ENCODE measurements around the gene RBM14. TPM values are rescaled to one million over a fixed set of nuclear protein-coding genes. Genes with fewer than 3 reads are reported as not detected.
"Not testable (repeated sequence)": the region's sequence is repeated elsewhere in the genome, so short reads cannot be mapped to it uniquely, and the experiment has no call there.

Gene RBM14, protein sequence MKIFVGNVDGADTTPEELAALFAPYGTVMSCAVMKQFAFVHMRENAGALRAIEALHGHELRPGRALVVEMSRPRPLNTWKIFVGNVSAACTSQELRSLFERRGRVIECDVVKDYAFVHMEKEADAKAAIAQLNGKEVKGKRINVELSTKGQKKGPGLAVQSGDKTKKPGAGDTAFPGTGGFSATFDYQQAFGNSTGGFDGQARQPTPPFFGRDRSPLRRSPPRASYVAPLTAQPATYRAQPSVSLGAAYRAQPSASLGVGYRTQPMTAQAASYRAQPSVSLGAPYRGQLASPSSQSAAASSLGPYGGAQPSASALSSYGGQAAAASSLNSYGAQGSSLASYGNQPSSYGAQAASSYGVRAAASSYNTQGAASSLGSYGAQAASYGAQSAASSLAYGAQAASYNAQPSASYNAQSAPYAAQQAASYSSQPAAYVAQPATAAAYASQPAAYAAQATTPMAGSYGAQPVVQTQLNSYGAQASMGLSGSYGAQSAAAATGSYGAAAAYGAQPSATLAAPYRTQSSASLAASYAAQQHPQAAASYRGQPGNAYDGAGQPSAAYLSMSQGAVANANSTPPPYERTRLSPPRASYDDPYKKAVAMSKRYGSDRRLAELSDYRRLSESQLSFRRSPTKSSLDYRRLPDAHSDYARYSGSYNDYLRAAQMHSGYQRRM
- 68.7 and 70.5 TPM in 2 replicates for total RNA-seq (2014; rRNA removed; shearing (Covaris generic))

DNA sequence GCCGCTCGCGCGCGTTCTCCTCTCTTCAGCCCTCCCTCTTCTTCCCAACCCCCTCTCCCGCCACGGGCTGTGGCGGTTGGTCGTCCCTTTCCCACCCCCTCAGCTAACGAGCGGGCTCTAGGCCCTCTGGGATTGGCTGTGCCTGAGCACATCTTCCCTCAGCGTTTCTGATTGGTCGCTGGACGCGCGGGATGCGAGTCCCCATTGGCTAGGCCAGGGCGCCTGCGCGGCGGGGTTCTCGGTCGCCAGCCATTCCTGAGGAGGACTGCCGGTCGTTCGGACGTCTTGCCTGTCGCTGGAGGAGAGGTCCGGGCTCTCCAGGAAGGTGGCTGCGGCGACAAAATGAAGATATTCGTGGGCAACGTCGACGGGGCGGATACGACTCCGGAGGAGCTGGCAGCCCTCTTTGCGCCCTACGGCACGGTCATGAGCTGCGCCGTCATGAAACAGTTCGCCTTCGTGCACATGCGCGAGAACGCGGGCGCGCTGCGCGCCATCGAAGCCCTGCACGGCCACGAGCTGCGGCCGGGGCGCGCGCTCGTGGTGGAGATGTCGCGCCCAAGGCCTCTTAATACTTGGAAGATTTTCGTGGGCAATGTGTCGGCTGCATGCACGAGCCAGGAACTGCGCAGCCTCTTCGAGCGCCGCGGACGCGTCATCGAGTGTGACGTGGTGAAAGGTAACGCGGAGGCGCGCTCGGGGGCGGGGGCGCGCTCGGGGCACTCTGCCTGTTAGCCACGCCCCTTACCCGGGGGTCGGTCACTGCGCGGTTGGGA lies at the start of gene RBM14:
Gene RBM14, plus strand, starts transcription at position 252 of the 776 bp plus-strand sequence. Its CDS starts 91 bp downstream, at position 343.
- DNase-seq, result peak; percentile 99
- Histone ChIP-seq H3K36me3 (peaks cover 16% of the 10 kb centered on the region), H3K4me1 (no peaks in the 10 kb centered on the region), H3K27ac (peak within 1 kb of the TSS; percentile 78), H3K9me3 (replicated peaks) (no peaks in the 10 kb centered on the region), H3K4me3 (peak within 1 kb of the TSS; percentile 85), H3K27me3 (no peaks in the 10 kb centered on the region)

DNA sequence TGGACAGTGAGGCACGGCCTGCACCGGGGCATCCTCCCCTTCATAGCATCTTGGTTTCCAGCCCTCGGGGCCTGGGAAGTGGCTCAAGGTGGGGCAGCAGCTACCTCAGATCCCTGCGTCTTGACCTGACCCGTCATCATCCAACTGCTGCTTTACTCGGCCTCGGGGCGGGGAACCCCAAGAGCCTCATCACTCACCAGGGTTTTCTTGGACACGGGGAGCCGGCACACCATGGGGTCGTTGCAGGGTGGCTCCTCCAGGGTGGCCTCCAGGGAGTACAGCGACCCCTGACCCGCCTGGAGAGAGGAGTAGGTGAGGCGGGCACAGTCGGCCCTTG lies 48.7 kb upstream of the RBM14 start:
- Histone ChIP-seq H3K36me3 (no peaks in the 10 kb centered on the region), H3K4me1 (no peaks in the 10 kb centered on the region), H3K27me3 (no peaks in the 10 kb centered on the region), H3K4me3 (peak overlapping the region; percentile 63), H3K27ac (no peak overlapping the region), H3K9me3 (replicated peaks) (no peaks in the 10 kb centered on the region)
- no peak for DNase-seq

DNA sequence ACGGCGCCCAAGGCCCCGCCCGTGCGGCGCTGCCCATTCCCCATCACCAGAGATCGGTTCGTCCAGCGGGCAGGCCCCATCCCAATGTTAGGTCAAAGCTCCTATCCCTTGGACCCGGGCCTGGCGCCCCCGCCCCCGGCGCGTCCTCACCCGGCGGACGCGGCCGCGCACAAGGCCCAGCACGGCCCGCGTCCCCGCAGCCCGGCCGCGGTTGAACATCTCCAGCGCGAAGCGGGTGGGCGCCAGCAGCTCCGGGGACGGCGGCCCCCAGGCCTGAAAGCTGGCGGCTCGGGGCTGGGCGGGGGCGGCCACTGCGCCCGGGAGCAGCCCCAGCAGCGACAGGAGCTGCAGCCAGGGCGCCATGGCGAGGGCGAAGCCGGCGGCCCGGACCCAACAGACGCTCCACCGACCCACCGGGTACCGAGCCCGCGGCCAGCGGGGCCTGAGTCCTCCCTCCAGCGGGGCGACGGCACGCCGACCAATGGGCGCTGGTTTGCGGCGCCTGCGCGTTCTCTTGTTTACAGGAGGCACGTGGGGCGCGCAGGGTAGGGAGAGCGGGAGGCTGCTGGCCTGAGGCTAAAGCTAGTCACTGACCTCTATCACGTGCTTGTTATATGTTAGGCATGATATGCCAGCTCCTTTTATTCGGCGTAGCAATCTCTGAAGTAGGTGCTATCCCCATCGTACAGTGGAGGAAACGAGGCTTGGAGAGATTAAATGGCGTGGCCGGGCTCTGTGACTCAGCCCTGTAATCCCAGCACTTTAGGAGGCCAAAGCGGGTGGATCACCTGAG lies 48.1 kb upstream of the RBM14 start, which contains the start of gene CTSF:
Gene CTSF, minus strand, starts transcription at position 483 of the 793 bp plus-strand sequence. Its CDS starts 120 bp downstream, at position 363.
- DNase-seq, result peak; percentile 67 to 72
- H3K27me3 ChIP-seq, result no peaks in the 10 kb centered on the region
- no peaks in the 10 kb centered on the region for H3K4me1 ChIP-seq
- H3K4me3 ChIP-seq, result peak within 1 kb of the TSS; percentile 63
- no peaks in the 10 kb centered on the region for H3K9me3 ChIP-seq (replicated peaks)
- no peak within 1 kb of the TSS for H3K27ac ChIP-seq
- no peaks in the 10 kb centered on the region for H3K36me3 ChIP-seq

DNA sequence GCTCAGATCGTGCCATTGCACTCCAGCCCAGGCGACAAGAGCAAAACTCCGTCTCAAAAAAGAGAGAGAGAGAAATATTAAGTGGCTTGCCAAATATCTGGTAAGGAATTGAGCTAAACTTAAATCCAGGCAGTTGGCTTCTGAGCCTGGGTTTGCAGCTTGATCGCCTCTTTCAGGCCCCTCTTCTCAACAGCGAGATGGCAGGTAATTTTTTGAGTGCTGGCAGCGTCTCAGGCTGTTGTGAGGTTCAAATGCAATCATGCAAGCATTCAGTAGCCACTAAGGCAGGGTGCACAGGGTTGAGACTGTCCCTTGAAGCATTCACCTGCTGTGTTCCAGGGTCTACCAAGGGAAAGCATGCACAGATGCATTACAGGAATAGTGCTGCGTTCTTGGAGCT lies 47.4 kb upstream of the RBM14 start:
- no peak overlapping the region for H3K27ac ChIP-seq

DNA sequence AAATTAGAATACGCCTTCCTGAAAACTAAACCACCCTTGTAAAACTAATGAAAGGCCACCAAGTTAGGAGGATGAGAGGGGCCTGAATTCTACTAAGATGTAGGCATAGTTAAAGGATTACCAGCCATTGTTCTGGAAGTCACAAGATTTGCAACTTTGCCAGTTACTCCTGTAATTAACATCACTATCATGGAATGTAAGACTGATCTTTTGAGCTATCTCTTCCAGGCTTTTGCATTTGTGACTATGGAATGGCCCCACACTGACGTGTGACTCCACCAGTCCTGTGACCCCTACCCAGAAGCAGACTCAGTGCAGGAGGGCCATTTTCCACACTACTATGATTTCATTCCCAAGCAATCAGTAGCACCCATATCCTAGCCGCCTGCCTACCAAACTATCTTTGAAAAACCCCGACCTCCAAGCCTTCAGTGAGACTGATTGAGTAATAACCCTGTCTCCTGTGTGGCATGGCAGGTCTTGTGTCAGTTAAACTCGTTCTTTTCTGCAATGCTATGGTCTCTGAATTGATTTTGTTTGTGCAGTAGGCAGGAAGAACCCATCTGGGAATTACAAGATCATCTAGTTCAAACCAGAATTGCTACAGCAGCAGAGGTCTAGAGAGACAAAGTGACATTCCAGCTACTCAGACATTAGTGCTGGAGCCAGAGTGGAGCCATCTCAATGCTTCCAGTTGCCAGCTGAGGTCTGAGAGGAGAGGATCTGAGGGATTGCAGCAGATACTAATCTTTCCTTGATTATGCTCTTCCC lies 46.2 kb upstream of the RBM14 start:
- Histone ChIP-seq H3K27me3 (no peaks in the 10 kb centered on the region), H3K4me1 (no peaks in the 10 kb centered on the region), H3K27ac (no peak overlapping the region), H3K36me3 (no peaks in the 10 kb centered on the region), H3K4me3 (no peak overlapping the region), H3K9me3 (replicated peaks) (no peaks in the 10 kb centered on the region)
- no peak for DNase-seq

More for the DNA sequence above, 47.4 kb upstream of the RBM14 start:
- Histone ChIP-seq H3K9me3 (replicated peaks) (no peaks in the 10 kb centered on the region), H3K27me3 (no peaks in the 10 kb centered on the region), H3K36me3 (no peaks in the 10 kb centered on the region), H3K4me3 (no peak overlapping the region), H3K4me1 (no peaks in the 10 kb centered on the region)
- DNase-seq, result no peak

DNA sequence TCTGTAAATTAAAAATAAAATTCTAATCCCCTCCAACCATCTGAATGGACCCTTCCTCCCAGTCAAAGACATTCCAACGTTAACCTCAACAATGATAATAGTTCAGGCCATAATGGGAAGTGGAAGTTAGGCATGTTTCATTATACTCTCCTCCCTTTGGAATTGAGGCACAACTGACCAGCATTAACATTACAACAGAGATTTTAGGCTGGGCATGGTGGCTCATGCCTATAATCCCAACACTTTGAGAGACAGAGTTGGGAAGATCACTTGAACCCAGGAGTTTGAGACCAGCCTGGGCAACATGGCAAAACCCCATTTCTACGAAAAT lies 45.6 kb upstream of the RBM14 start:
- Histone ChIP-seq H3K4me1 (no peaks in the 10 kb centered on the region), H3K27me3 (no peaks in the 10 kb centered on the region), H3K4me3 (no peak overlapping the region), H3K36me3 (no peaks in the 10 kb centered on the region), H3K27ac (no peak overlapping the region), H3K9me3 (replicated peaks) (no peaks in the 10 kb centered on the region)
- DNase-seq, result no peak

DNA sequence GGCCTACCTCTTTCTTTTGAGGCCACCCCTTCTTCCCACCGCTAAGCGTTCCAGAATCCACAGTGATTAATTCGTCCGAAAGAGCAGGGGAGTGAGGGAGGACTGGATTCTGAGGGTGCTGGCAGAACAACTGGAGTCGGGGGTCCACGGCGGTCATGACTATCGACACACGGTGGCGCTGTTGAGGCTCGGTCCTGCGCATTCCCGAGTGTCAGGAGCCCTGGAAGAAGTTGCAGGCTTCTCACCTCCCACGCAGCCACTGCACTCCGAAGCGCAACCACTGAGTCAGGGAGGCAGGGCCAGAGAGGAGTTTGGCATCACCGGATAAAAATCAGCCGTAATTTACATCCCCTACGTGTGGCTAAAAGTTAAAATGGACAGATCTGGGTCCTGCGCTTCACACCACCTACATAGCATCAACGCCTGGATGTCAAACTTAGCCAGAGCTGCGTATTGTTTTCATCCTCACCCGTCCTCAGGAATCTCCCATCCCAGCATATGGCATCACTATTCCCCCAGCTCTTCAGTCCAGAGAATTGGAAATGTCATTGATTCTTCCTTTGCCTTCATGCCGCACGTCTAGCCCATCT lies 37.3 kb upstream of the RBM14 start:
- peak; percentile 55 to 78 for DNase-seq
- Histone ChIP-seq H3K27ac (no peak overlapping the region), H3K27me3 (0 out of 2 replicates have a peak, but pooled peaks cover 3% of the 10 kb centered on the region), H3K9me3 (replicated peaks) (no peaks in the 10 kb centered on the region), H3K4me3 (no peak overlapping the region), H3K36me3 (no peaks in the 10 kb centered on the region), H3K4me1 (no peaks in the 10 kb centered on the region)

DNA sequence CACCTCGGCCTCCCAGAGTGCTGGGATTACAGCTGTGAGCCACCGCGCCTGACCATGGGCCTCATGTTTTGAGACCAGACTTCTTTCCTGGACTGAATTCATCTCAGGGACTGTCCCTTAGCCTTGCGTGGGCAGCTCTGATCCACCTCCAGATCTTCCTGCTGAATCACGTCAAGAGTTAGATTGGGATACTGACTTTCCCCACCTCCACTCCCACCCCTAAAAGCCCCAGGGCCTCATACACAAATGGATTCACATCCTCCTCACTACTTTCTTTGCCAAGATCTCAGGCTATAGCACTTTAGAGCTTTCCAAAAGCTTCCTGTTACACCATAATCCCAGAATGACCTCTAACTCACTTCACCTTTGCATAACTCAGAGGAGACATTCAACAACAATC lies 35.6 kb upstream of the RBM14 start:
- Histone ChIP-seq H3K4me1 (no peaks in the 10 kb centered on the region), H3K9me3 (replicated peaks) (no peaks in the 10 kb centered on the region), H3K4me3 (no peak overlapping the region), H3K36me3 (no peaks in the 10 kb centered on the region), H3K27me3 (0 out of 2 replicates have a peak, but pooled peaks cover 3% of the 10 kb centered on the region), H3K27ac (no peak overlapping the region)
- DNase-seq, result no peak

DNA sequence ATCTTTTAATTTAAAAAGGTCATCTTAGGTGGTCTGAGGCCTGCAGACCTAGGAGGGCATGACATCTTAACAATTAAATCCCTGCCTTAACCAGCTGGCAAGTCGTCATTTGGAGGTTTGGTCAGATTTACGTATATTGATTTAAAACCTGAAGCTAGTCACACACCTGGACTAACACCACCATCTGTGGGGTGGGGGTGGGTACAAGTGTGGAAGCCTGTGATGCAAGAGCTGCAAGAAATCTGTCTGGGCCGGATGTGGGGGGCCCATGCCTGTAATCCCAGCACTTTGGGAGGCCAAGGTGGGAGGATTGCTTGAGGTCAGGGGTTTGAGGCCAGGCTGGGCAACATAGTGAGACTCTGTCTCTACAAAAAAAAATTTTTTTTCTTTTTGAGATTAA lies 35.2 kb upstream of the RBM14 start:
- 0 out of 2 replicates have a peak, but pooled peaks cover 3% of the 10 kb centered on the region for H3K27me3 ChIP-seq
- H3K4me3 ChIP-seq, result no peak overlapping the region
- H3K9me3 ChIP-seq (replicated peaks), result no peaks in the 10 kb centered on the region
- H3K36me3 ChIP-seq, result no peaks in the 10 kb centered on the region
- DNase-seq, result no peak
- no peaks in the 10 kb centered on the region for H3K4me1 ChIP-seq
- no peak overlapping the region for H3K27ac ChIP-seq

DNA sequence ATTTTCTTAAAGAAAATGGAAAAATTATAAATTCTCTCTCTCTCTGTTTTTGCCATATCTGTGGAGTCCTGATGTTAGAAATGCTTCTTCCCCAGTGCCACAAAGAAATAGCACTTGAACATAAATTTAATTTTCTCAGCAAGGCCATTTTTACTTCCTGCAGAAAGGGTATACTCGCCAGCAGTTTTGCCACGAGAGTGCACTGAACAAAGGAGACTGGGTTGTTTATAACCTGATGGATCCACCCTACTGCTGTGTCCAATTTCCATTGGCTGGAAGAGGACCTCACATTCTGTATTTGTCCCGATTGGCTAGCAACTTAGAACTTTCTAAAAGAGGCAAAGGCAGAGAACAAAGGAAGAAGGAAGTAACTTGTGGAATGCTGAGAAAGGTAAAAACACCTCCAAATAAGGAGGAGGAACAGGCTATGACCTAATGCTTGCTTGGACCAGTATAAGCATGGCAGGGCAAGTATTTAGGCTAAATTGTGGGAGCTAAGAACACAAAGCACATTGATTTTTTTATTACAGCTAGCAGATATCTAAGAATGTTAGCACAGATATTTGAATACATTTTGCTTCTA lies 33.8 kb upstream of the RBM14 start:
- not testable (repeated sequence) for H3K27me3 ChIP-seq; DNase-seq; H3K27ac ChIP-seq; H3K4me3 ChIP-seq; H3K36me3 ChIP-seq; H3K9me3 ChIP-seq (replicated peaks); H3K4me1 ChIP-seq

DNA sequence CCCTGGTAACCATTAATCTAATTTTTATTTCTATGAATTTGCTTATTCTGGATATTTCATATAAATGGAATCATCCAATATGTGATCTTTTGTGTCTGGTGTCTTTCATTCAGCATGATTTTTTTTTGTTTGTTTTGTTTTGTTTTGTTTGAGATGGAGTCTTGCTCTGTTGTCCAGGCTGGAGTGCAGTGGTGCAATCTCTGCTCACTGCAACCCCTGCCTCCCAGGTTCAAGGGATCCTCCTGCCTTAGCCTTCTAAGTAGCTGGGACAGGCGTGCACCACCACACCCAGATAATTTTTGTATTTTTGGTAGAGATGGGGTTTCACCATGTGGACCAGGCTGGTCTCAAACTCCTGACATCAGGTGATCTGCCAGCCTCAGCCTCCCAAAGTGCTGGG lies 31.0 kb upstream of the RBM14 start:
- H3K4me3 ChIP-seq; H3K36me3 ChIP-seq; H3K4me1 ChIP-seq; DNase-seq; H3K27me3 ChIP-seq; H3K9me3 ChIP-seq (replicated peaks); H3K27ac ChIP-seq: not testable (repeated sequence)

DNA sequence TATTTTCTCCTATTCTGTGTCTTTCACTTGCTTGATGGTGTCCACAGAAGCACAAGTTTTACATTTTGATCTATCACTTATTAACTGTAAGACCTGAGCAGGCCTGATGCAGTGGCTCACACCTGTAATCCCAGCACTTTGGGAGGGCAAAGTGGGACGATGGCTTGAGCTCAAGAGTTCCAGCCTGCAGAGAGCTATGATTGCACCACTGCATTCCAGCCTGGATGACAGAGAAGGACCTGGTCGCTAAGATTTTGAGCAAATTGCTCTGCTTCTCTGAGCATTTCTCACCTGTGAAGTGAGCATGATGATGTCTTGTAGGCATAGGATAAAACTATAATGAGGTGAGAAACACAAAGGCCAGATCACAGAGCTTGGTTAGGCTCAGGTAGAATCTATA lies 30.3 kb upstream of the RBM14 start:
- no peak overlapping the region for H3K4me3 ChIP-seq
- no peaks in the 10 kb centered on the region for H3K36me3 ChIP-seq
- H3K4me1 ChIP-seq, result no peaks in the 10 kb centered on the region
- no peak for DNase-seq
- H3K9me3 ChIP-seq (replicated peaks), result no peaks in the 10 kb centered on the region
- H3K27ac ChIP-seq, result no peak overlapping the region
- H3K27me3 ChIP-seq, result no peaks in the 10 kb centered on the region

DNA sequence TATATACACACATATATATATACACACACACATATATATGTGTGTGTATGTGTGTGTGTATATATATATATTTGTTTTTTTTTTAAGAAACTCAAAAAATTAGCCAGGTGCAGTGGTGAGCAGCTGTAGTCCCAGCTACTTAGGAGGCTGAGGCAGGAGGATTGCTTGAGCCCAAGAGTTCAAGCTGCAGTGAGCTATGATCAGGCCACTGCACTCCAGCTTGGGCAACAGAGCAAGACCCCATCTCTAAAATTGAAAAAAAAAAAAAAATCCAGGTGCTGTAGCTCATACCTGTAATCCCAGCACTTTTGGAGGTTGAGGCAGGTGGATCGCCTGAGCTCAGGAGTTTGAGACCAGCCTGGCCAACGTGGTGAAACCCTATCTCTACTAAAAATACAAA lies 27.1 kb upstream of the RBM14 start:
- not testable (repeated sequence) for DNase-seq; H3K36me3 ChIP-seq; H3K4me1 ChIP-seq; H3K27me3 ChIP-seq; H3K27ac ChIP-seq; H3K9me3 ChIP-seq (replicated peaks); H3K4me3 ChIP-seq
